Gastrocnemius medialis (tissue), 4 donors: ENCODE measurements around the gene ZNF521. TPM values are rescaled to one million over a fixed set of nuclear protein-coding genes. Genes with fewer than 3 reads are reported as not detected.

Source experiments
- ATAC-seq, 2 donors: fragments of 150-250 bp; one replicate each; pipeline ENCODE4 v1.9.1; 2016
- DNase-seq, 2 donors: peaks; one replicate each; pipeline ENCODE4 v3.0.0-alpha.2; 2019
- H3K27ac ChIP-seq, 4 donors: fragments of 200-600 bp; sonication (generic); 1 replicate in 1 of 4; 2 replicates in 3 of 4; pipeline ENCODE4 v1.5.1; 2016 to 2018; ENCODE audit warnings: mild to moderate bottlenecking in 2 of 4, moderate library complexity in 1 of 4
- H3K27me3 ChIP-seq, 3 donors: fragments of 200-600 bp; sonication (generic) in 2 of 3; 1 replicate in 1 of 3; 2 replicates in 2 of 3; pipeline versions ENCODE4 v1.5.1 to v1.6.0; 2016 to 2019; ENCODE audit warnings: mild to moderate bottlenecking in 1 of 3, moderate library complexity in 1 of 3
- H3K36me3 ChIP-seq, 2 donors: fragments of 200-600 bp; sonication (generic) in 1 of 2; one replicate each; pipeline ENCODE4 v1.5.1; 2017 to 2018
- H3K4me1 ChIP-seq, 2 donors: fragments of 200-600 bp; sonication (generic) in 1 of 2; one replicate each; pipeline ENCODE4 v1.5.1; 2016 to 2017; ENCODE audit warnings: mild to moderate bottlenecking in 2 of 2
- H3K4me3 ChIP-seq, 4 donors: fragments of 200-600 bp; sonication (generic) in 3 of 4; 1 replicate in 1 of 4; 2 replicates in 3 of 4; pipeline ENCODE4 v1.5.1; 2016 to 2019; ENCODE audit warnings: mild to moderate bottlenecking in 2 of 4
- H3K9me3 ChIP-seq, 3 donors: fragments of 200-600 bp; sonication (generic) in 2 of 3; 1 replicate in 1 of 3; 2 replicates in 2 of 3; pipeline ENCODE4 v1.5.1; 2016 to 2019
- POLR2A ChIP-seq, 2 donors: fragments of 450-650 bp; IDR thresholded peaks; one replicate each; pipeline ENCODE4 v1.6.1; 2017; ENCODE audit warnings: antibody characterized with exemption in 2 of 2, mild to moderate bottlenecking in 2 of 2, moderate library complexity in 2 of 2
- in situ Hi-C, 4 donors: fragments of 200-750 bp; cut with MboI; loops; one replicate each; pipeline versions ENCODE4 v1.15.0 to v1.8.0; 2017; ENCODE audit warnings: low sequenced_read_pairs in 4 of 4
- intact Hi-C: fragments of 100-400 bp; cut with DNase I; formaldehyde crosslinking; loops from one replicate; pipeline ENCODE4 v1.15.1; 2023; ENCODE audit warnings: low total_unique reads
- total RNA-seq, 4 donors: library from RNA; depleted of rRNA; stranded (reverse); fragments of >200 nt; gene quantifications; one replicate each; pipeline versions ENCODE4 v1.1.0 to v1.2.3, GENCODE V29; 2016
- TF ChIP-seq, protein P1 (sequence below), 5 experiments: fragments of 450-650 bp in 3 of 5; fragments of 200-600 bp in 2 of 5; sonication (generic) in 2 of 5; IDR thresholded peaks in 4 of 5; conservative IDR thresholded peaks in 1 of 5; 1 replicate in 4 of 5; 2 replicates in 1 of 5; pipeline ENCODE4 v1.5.1; 2016 to 2019; ENCODE audit warnings: antibody characterized with exemption in 5 of 5, mild to moderate bottlenecking in 3 of 5, moderate library complexity in 3 of 5

Gene ZNF521
- total RNA-seq, 4 donors from 2014 or later = 3.5 to 15.6 (median 4.7) TPM

DNA sequence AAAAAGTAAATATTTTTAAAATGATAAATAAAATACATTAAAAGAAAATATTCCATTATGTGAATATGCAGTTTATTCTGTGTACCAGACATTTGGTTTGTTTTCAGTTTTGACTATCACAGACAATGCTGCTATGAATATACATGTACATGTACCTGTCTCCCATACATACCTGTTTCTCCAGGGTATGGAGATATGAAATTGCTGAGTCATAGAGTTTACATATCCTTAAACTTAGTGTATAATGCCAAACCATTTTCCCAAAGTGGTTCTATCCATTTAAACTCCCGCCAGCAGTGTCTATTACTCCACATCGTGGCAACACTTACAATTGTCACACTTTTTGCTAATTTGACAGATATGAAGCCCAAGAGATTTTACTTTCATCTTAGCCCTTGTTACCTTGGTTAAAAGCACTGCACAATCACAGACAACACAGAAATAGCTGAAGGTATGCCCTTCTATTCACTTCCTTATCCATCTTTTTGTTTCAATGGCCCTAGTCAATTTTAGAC lies 56.3 kb downstream of the ZNF521 start:
- H3K4me1 ChIP-seq = peaks cover 23 to 24% of the 10 kb centered on the region in 2 donors
- H3K27me3 ChIP-seq = no peaks in the 10 kb centered on the region
- no peak overlapping the region for H3K4me3 ChIP-seq
- intact Hi-C loops = loop anchor here (5.0 kb wide), 2 partner anchors 63 to 308 kb away; no protein-coding TSS in a partner anchor
- H3K27ac ChIP-seq = no peak overlapping the region
- ATAC-seq = no peak
- DNase-seq = no peak
- TF ChIP-seq, protein P1, sequence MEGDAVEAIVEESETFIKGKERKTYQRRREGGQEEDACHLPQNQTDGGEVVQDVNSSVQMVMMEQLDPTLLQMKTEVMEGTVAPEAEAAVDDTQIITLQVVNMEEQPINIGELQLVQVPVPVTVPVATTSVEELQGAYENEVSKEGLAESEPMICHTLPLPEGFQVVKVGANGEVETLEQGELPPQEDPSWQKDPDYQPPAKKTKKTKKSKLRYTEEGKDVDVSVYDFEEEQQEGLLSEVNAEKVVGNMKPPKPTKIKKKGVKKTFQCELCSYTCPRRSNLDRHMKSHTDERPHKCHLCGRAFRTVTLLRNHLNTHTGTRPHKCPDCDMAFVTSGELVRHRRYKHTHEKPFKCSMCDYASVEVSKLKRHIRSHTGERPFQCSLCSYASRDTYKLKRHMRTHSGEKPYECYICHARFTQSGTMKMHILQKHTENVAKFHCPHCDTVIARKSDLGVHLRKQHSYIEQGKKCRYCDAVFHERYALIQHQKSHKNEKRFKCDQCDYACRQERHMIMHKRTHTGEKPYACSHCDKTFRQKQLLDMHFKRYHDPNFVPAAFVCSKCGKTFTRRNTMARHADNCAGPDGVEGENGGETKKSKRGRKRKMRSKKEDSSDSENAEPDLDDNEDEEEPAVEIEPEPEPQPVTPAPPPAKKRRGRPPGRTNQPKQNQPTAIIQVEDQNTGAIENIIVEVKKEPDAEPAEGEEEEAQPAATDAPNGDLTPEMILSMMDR (IDR thresholded peaks at IDR 0.05 in 4 of 5, conservative IDR thresholded peaks at IDR 0.05 in 1 of 5) = no peak
- no peak for TF ChIP-seq POLR2A (IDR thresholded peaks at IDR 0.05)
- H3K36me3 ChIP-seq = no peaks in the 10 kb centered on the region
- no peaks in the 10 kb centered on the region for H3K9me3 ChIP-seq
- in situ Hi-C loops = no loop called here

- ATAC-seq (no peak), DNase-seq (no peak)
- no peak overlapping the region for H3K27ac ChIP-seq
- no peak overlapping the region for H3K4me3 ChIP-seq
- intact Hi-C loops = no loop called here
- TF ChIP-seq, protein P1 (IDR thresholded peaks at IDR 0.05 in 4 of 5, conservative IDR thresholded peaks at IDR 0.05 in 1 of 5) = no peak
- no peak for TF ChIP-seq POLR2A (IDR thresholded peaks at IDR 0.05)
- H3K9me3 ChIP-seq = no peaks in the 10 kb centered on the region
- in situ Hi-C loops = no loop called here
- peaks cover 0 to 2% of the 10 kb centered on the region in 2 donors for H3K4me1 ChIP-seq
- no peaks in the 10 kb centered on the region for H3K27me3 ChIP-seq
- no peaks in the 10 kb centered on the region for H3K36me3 ChIP-seq
These were observed 60.8 kb downstream of the ZNF521 start for GRCh38 chr18:25291150-25291549.

GRCh38 chr18:25289001-25289631 lies 62.9 kb downstream of the ZNF521 start:
- Histone ChIP-seq H3K4me3 (no peak overlapping the region), H3K27ac (peak overlapping the region in 2 of 4 donors; percentile 24 to 41), H3K9me3 (no peaks in the 10 kb centered on the region), H3K27me3 (no peaks in the 10 kb centered on the region), H3K4me1 (peaks cover 13 to 14% of the 10 kb centered on the region in 2 donors), H3K36me3 (no peaks in the 10 kb centered on the region)
- no peak for TF ChIP-seq POLR2A (IDR thresholded peaks at IDR 0.05)
- TF ChIP-seq, protein P1 (IDR thresholded peaks at IDR 0.05 in 4 of 5, conservative IDR thresholded peaks at IDR 0.05 in 1 of 5) = no peak
- in situ Hi-C loops = no loop called here
- intact Hi-C loops = no loop called here
- DNase-seq (no peak), ATAC-seq (peak; percentile 53 to 64)

DNA sequence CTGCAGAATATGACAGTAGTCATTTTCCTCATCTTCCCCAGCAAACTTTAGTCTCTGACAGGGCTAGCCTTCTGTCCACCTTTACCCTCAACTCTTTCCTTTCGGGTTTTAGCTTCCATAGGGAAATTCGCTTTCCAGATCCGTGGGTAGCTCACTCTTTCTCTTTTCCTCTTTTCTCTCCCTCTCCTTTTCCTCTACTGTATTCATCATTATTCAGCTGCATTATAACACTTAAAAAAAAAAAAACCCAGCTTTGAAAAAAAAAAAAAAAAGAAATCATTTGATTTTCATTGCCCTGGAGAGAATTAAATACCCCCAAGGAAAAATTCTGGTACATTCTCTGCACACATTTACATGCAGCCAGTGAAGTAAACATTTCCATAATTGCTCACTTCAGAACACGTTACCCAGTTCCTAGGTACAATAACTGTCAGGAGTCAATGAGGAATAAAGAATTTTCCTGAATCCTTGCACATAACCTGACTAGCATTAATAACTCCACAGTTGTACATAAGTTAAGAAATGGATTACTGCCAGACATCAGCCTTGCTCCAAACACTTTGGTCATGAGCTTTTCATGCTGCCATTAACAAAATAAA lies 63.5 kb downstream of the ZNF521 start:
- H3K4me1 ChIP-seq = peaks cover 19 to 20% of the 10 kb centered on the region in 2 donors

More for the DNA sequence above, 63.5 kb downstream of the ZNF521 start:
- no peak overlapping the region for H3K4me3 ChIP-seq
- no peak for TF ChIP-seq POLR2A (IDR thresholded peaks at IDR 0.05)
- TF ChIP-seq, protein P1 (IDR thresholded peaks at IDR 0.05 in 4 of 5, conservative IDR thresholded peaks at IDR 0.05 in 1 of 5) = no peak
- ATAC-seq (no peak), DNase-seq (no peak)
- no peaks in the 10 kb centered on the region for H3K27me3 ChIP-seq
- intact Hi-C loops (no loop called here), in situ Hi-C loops (no loop called here)
- H3K27ac ChIP-seq = peak overlapping the region in 2 of 4 donors; percentile 4 to 41
- H3K36me3 ChIP-seq = no peaks in the 10 kb centered on the region
- no peaks in the 10 kb centered on the region for H3K9me3 ChIP-seq
